GM21786 (cell line): ENCODE results near the gene RNF220.
"Not testable (repeated sequence)": the region's sequence is repeated elsewhere in the genome, so short reads cannot be mapped to it uniquely, and the experiment has no call there.

Experiments used
- ATAC-seq: cut with Tn5 transposase; IDR thresholded peaks from one replicate; pipeline ENCODE4 v1.9.1; 2021; ENCODE audit not compliant: unreplicated experiment

RNF220 gene

GRCh38 chr1:44648529-44649250 lies 243.6 kb downstream of the RNF220 start:
- no peak for ATAC-seq

GRCh38 chr1:44649788-44650158 lies 244.7 kb downstream of the RNF220 start:
- ATAC-seq, result no peak

- ATAC-seq, result no peak
Measured at GRCh38 chr1:44650159-44650831, 245.2 kb downstream of the RNF220 start.

- ATAC-seq, result no peak
Measured at GRCh38 chr1:44651069-44651468, 246.0 kb downstream of the RNF220 start.

DNA sequence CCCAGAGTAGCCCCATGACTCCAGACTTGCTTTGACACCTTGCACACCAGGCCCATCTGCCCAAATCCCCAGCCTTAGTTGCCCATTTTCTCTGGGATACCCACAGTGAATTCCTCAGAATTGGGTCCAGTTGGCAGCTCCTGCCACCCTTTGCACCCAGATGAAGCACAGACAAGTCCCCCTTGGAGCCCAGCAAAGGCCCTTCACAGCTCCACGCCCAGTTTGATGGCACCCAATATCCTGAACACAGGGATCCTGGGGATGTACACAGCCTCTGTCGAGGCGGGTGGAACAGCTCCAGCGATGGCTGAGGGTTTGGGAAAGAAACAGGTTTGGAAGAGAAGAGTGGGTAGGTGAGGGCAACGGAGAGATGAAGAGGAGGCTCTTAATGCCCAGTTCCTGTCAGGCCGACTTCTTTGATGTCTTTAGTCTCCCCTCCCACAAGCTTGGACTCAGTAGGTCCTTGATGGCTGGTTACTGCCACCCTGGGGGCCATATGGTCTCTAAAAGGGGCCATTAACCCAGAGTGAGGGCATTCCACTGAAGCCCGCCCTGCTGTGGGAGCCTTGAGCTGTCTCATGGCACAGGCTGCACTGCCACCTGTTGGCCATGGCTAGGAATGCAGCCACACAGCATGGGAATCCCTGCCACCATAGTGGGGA lies 247.5 kb downstream of the RNF220 start:
- ATAC-seq, result peak; percentile 64

DNA sequence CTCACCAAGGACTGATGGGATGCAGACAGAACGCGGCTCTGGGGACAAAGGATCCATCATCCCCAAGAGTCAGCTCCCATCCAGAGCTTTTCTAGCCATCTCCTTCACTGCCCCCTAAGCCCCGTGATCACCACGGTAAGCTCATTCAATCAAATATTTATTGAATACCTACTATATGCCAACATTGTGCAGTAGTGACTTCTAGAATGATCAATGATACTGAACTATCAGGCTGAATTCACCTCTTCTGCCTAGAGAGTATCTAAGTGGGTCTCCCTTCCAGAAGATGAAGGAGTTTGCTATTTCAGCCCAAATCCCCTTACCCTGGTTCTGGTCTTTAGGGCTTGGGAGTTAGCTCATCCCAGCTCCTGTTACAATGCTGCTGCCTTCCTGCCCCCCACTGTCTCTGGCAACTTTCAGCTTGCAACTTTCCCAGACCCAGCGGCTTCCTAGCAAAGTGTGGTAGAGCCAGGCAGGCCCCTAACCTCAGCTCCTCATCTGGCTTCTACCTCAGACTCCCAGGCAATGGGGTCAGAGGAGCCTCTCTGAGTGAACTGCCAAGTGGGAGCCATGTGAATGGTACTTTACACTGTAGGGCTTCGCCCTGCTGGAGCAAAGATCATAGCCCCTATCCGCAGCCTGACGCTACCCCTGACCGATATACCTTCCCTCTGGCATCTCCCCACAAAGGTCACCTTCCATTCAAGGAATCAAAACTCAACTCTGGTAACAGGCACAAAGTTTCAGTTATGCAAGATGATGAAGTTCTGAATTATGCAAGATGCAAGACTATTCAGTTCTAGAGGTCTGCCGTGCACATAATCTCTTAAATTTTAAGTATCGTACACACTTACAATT lies 248.3 kb downstream of the RNF220 start:
- no peak for ATAC-seq

DNA sequence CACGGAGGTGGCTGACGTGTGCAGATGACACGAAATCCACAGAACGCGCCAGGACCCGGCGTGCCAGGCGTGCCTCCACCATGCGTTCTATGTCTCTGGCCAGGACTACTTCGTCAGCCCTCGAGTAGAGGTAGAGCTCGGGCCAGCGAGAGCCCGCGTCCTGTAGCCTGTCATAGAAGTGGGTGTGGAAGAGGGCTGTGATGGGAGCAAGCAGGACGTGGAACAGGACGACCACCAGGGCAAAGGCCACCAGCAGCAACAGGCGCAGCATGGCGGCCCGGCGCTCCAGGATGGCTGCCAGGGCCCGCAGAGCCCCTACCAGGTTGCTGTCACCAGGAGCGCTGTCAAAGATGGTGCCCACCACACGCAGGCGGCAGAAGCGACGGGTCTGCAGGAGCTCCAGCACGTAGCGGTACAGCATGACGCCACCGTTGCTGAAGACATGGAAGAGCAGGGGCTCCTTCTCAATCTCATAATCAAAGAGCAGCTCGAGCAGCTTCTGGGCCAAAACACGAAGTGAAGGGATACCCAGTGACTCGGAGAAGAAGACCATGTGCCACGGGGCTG lies 249.6 kb downstream of the RNF220 start:
- ATAC-seq, result no peak

DNA sequence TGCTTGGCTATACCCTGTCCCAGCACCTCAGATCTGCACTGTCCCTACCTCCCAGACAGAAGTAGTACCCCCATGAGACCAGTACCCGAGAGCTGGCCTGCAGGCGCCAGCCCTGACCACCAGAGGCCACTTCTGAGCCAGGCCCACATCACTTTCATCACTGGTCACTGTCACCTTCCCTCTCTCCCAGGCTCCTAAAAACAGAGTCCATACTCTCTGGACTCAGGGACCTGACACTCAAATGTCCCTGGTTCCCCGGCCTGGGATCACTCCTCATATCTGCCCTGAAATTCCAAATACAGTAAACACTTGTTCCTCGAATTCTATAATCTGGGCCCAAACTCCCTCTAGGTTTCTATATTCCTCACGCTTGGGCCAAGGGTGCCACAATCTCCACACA lies 250.6 kb downstream of the RNF220 start:
- ATAC-seq, result no peak

DNA sequence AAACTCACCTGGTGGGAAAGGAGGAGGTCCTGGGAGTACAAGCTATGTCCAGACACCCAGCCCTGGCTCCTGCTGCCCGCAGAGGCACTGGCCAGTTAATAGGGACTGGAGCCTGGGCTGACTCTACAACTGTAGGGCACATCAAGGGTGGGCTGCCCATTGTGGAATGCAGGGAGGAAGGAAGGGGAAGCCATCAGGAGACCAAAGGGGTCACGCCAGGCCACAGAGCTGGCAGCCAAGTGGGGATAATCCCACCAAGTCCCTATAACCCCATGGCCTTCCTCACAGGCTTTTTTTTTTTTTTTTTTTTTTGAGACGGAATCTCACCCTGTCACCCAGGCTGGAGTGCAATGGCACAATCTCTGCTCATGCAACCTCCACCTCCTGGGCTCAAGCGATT lies 254.5 kb downstream of the RNF220 start:
- no peak for ATAC-seq

GRCh38 chr1:44660176-44660575 lies 255.1 kb downstream of the RNF220 start:
- no peak for ATAC-seq

DNA sequence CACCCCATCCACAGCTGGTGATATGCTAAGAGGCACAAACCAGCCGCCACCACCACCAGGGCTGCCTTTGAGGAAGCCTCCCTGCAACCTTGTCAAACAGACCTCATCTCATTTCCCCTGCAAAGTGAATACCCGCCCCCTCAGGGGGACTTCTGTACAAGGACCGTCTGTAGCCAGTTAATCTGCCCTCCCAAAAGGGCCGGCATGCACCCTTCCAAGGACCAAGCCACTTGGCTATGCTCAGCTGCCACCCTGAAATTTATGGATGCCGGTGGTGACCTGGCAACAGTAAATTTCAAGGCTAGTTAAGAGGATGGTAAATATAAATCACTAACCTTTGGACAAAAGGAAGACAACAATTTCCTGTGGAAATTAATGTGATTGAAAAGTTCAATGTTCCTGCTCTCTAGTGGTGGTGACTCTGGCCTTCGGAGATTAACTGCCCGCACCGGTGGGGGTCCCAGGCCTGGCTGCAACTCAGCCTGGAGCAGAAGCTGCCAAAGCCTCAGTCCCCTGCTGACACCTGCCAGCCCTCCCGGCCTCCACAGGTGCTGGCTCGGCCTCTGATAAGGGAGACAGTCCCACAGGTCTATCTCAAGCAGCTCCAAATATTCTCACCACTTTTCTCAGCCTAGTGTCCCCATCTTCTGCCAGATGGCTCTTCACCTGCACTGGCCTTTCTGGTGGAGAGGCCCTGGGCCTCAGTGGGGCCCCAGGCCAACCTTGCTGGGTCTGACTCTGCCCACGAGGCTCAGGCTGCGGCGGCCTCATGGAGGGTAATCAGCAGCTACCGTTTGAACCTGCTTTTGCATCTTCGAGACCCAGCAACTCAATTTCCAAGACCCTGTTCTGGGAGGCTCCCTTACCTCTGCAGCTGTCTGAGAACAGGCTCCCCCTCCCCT lies 257.0 kb downstream of the RNF220 start:
- no peak for ATAC-seq

DNA sequence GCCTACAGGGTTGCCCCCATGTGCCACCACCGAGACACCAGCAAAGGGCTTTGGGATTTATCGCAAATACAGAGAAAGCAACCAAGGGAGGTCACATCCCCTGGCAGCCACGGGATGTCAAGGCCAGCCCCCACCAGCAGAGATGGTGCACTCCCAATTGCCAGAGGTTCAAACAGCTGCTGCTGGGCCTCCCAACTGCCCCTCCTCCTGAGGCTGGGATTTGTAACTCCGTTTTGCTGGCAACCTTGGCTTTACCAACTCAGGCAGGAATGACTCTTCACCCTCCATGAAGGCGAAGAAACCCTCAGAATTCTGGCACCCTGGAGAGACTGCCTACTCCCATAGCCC lies 257.6 kb downstream of the RNF220 start:
- ATAC-seq, result no peak

DNA sequence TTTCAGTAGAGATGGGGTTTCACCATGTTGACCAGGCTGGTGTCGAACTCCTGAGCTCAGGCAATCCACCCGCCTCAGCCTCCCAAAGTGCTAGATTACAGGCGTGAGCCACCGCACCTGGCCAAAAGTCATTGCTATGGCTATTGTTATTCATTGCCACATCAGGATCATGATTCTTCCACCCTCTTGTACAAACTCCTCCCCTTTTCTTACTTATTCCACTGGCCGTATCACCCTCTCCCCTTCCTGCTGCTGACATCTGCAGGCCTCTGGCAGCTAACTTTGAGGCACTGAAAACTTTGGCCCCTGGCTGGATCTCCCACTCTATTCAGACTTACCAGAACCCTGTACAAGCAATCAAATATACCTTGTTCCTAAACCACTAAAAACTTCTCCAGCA lies 258.4 kb downstream of the RNF220 start:
- ATAC-seq, result no peak

DNA sequence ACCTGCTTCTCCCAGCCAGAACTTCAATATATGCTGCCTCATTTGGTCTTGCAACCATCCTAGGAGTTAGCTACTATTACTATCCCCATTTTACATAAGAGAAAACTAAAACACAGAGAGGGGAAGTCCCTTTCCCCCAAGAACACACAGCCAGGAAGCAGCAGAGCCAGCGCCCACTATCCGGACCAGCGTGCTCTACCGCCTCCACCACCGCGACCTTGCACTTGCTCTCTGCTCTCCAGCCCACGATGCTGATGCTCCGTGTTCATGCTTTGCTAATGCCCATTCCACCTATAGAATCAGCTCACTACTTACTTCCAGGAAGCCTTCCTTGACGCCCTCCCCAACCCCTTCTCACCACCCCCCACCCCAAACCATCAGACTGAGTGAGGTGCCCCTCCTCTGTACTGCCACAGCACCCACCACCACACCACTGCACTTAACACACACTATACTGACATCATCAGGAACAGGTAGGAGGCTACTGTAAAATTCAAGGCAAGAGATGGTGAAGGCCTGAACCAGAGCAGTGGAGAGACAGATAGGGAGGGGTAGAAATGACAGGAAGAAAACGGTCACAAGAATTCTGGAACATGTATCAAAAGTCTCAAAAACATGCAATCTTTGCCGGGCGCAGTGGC lies 259.8 kb downstream of the RNF220 start:
- ATAC-seq, result no peak

GRCh38 chr1:44666719-44667118 lies 261.7 kb downstream of the RNF220 start:
- not testable (repeated sequence) for ATAC-seq

DNA sequence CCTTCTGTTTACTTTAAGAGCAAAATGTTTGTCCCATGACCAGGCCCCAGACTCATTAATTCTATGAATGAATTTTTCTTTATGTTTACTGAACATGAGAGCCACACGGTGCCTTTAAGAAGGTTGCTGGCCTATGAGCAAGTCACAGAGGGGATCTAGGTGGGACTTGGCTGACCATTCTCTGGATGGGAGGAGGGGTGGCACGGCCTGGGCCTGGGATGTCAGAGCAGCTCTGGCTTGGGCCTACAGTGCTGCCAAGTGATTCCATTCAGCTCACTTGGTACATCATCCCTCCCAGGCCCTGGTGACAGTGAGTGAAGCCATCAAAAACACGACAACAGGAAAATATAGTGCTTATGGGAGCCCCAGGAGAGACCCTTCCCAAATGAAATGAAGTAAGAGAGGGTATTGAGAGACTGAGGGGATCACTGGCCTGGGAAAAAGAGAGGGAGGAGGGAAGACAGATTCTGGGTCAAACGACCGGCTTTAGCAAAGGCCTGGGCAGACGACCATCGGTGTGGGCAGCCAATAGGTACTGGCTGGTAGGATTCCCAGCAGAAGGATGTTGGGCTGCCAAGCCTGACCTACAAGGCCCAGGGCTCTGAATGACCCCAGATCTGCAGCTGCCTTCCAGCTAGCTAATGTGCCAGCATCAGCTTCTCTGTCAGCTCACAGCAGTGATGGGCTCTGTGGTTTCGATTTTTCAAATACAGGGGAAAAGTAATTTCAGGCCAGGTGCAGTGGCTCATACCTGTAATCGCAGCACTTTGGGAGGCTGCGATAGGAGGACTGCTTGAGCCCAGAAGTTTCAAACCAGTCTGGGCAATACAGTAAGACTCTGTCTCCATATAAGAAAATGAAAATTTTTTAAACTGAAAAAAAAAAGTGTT lies 265.9 kb downstream of the RNF220 start:
- no peak for ATAC-seq

DNA sequence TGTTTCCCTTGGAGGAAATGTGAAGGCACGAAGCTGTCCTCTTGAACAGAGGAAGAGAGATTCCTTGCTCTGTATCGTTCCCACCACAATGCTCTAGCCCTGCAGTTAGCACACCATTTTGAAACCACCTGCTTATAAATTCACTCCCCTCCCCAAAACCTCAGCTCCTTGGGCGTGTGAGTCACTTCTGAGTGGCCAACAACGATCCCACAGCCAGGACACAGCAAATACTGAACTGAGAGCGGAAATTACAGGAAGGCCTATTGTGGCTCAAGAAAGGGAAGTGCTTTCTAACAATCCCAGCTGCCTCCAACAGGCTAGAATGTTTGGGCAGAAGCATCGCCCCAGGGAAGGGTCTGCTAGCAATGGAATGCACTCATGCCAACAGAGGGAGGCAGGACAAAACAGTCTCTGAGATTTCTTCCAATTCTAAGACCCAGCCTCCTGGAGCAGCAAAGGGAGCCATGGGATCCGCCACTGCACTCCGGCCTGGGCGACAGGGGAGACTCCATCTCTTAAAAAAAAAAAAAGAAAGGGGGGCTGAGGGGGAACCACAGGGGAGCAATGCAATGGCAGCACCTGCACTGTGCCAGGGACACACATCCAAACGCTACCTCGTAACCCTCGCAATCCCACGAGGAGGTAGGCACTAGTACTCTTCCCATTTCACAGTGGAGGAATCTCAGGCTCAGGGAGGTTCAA lies 267.4 kb downstream of the RNF220 start:
- ATAC-seq, result no peak
